Measurements from ENCODE around the gene REC8. TPM values are rescaled to one million over a fixed set of nuclear protein-coding genes. Genes with fewer than 3 reads are reported as not detected.

Gene REC8
- polyA plus RNA-seq (2013, experiment 1 of 4), result 112 TPM
- 126 TPM for polyA plus RNA-seq (2013, experiment 2 of 4)
- 98.0 TPM for polyA plus RNA-seq (2013, experiment 3 of 4)
- polyA plus RNA-seq (2013, experiment 4 of 4), result 101 TPM

DNA sequence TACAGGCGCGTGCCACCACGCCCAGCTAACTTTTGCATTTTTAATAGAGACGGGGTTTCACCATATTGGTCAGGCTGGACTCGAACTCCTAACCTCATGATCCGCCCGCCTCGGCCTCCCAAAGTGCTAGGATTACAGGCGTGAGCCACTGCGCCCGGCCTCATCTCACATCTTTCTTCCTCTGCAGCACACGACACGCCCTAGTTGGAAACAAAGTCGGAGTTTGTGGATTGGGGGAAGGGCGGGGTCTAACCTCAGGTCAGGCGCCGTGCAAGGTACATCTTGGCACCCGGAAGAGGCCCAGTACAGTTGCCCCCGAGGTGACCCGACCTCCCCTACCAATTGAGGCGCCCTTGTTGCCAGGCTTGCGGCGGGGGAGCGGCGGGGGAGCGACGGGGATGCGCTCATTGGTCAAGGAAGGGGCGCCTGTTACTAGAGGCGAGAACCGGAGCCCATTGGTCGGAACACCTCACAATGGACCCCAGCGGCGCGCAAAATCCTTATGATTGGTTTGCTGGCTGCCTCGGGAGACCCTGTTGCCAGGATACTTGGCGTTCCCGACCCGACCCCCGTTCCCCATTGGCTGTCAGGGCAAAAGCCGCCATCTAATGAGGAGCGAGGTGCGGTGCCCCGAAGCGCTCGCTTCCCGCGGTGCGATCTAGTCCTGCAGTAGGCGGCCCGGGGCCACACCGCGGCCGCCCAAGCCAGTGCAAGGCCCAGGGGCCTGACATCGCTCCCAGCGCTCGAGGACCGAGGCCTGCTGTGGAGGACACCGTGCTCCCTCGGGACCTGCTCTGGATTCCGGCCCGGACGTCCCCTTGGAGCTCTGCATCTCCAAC is at the start of gene REC8:
Gene REC8, plus strand, starts transcription at position 659 of the 839 bp plus-strand sequence. CDS start 473 bp downstream, outside the sequence.
- no peaks in the 10 kb centered on the region for H3K36me3 ChIP-seq (ENCODE audit: control insufficient read depth, insufficient read depth, low read length)
- H3K27me3 ChIP-seq (ENCODE audit: control insufficient read depth, insufficient read depth, low read length, poor library complexity, severe bottlenecking), result no peaks in the 10 kb centered on the region
- peaks cover 6% of the 10 kb centered on the region for H3K4me1 ChIP-seq (ENCODE audit: control insufficient read depth, insufficient read depth, low read length)
- H3K4me3 ChIP-seq (ENCODE audit: insufficient read depth, low read depth, low read length), result peak within 1 kb of the TSS; percentile 60
- 27 to 31% methylated on average over 63 of the region's 63 CpGs for whole genome bisulfite sequencing, 2 experiments
- no peaks in the 10 kb centered on the region for H3K9me3 ChIP-seq (ENCODE audit: control insufficient read depth, low read length)
- H3K27ac ChIP-seq (ENCODE audit: insufficient read depth, low read depth, low read length, poor library complexity, severe bottlenecking), result peak within 1 kb of the TSS; percentile 48

DNA sequence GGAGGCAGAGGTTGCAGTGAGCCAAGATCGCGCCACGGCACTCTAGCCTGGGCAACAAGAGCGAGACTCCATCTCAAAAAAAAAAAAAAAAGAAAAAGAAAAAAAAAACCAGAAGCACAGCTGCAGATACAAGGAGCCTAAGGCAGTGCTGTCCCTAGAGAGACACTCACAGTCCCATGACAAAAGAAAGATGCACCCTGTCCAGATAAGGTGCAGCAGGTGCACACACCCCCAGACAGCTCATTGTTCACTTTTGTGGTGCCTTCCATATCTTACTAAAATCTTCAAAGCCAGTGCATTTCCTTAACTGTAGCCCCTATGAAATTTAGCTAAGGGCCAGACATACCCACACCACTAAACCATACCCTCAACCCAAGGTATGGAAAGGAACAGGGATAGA is 49.5 kb upstream of the REC8 start:
- Histone ChIP-seq H3K9me3 (ENCODE audit: control insufficient read depth, low read length) (no peaks in the 10 kb centered on the region), H3K27me3 (ENCODE audit: control insufficient read depth, insufficient read depth, low read length, poor library complexity, severe bottlenecking) (no peaks in the 10 kb centered on the region), H3K4me1 (ENCODE audit: control insufficient read depth, insufficient read depth, low read length) (no peaks in the 10 kb centered on the region), H3K4me3 (ENCODE audit: insufficient read depth, low read depth, low read length) (no peak overlapping the region), H3K36me3 (ENCODE audit: control insufficient read depth, insufficient read depth, low read length) (peaks cover 33% of the 10 kb centered on the region), H3K27ac (ENCODE audit: insufficient read depth, low read depth, low read length, poor library complexity, severe bottlenecking) (no peak overlapping the region)
- WGBS, 2 experiments, result 90 to 97% methylated on average over 4 of the region's 4 CpGs

DNA sequence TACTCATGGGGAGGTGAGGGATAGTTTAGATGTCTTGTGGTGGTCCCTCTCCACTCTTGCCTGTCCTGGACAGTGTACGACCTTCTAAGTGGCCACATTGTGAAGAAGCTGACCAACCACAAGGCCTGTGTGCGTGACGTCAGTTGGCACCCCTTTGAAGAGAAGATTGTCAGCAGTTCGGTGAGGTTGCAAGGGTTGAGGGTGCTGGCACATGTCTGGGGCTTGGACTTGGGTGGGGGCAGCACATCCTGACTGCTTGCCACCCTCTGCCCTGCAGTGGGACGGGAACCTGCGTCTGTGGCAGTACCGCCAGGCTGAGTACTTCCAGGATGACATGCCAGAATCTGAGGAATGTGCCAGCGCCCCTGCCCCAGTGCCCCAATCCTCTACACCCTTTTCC is 49.0 kb upstream of the REC8 start:
- Histone ChIP-seq H3K4me1 (ENCODE audit: control insufficient read depth, insufficient read depth, low read length) (no peaks in the 10 kb centered on the region), H3K4me3 (ENCODE audit: insufficient read depth, low read depth, low read length) (no peak overlapping the region), H3K9me3 (ENCODE audit: control insufficient read depth, low read length) (no peaks in the 10 kb centered on the region), H3K36me3 (ENCODE audit: control insufficient read depth, insufficient read depth, low read length) (peaks cover 29% of the 10 kb centered on the region), H3K27me3 (ENCODE audit: control insufficient read depth, insufficient read depth, low read length, poor library complexity, severe bottlenecking) (no peaks in the 10 kb centered on the region), H3K27ac (ENCODE audit: insufficient read depth, low read depth, low read length, poor library complexity, severe bottlenecking) (no peak overlapping the region)
- 94 to 96% methylated on average over 8 of the region's 8 CpGs for WGBS, 2 experiments

- no peaks in the 10 kb centered on the region for H3K9me3 ChIP-seq (ENCODE audit: control insufficient read depth, low read length)
- H3K27me3 ChIP-seq (ENCODE audit: control insufficient read depth, insufficient read depth, low read length, poor library complexity, severe bottlenecking), result no peaks in the 10 kb centered on the region
- peaks cover 22% of the 10 kb centered on the region for H3K36me3 ChIP-seq (ENCODE audit: control insufficient read depth, insufficient read depth, low read length)
- H3K4me1 ChIP-seq (ENCODE audit: control insufficient read depth, insufficient read depth, low read length), result no peaks in the 10 kb centered on the region
- no peak overlapping the region for H3K27ac ChIP-seq (ENCODE audit: insufficient read depth, low read depth, low read length, poor library complexity, severe bottlenecking)
- 89 to 93% methylated on average over 9 of the region's 9 CpGs for WGBS, 2 experiments
- H3K4me3 ChIP-seq (ENCODE audit: insufficient read depth, low read depth, low read length), result no peak overlapping the region
Measured at GRCh38 chr14:24123424-24124417, 48.2 kb upstream of the REC8 start.

- Histone ChIP-seq H3K27ac (ENCODE audit: insufficient read depth, low read depth, low read length, poor library complexity, severe bottlenecking) (no peak overlapping the region), H3K4me1 (ENCODE audit: control insufficient read depth, insufficient read depth, low read length) (no peaks in the 10 kb centered on the region), H3K27me3 (ENCODE audit: control insufficient read depth, insufficient read depth, low read length, poor library complexity, severe bottlenecking) (no peaks in the 10 kb centered on the region), H3K4me3 (ENCODE audit: insufficient read depth, low read depth, low read length) (no peak overlapping the region), H3K9me3 (ENCODE audit: control insufficient read depth, low read length) (no peaks in the 10 kb centered on the region), H3K36me3 (ENCODE audit: control insufficient read depth, insufficient read depth, low read length) (peaks cover 6% of the 10 kb centered on the region)
Measured at GRCh38 chr14:24126939-24127338, 44.9 kb upstream of the REC8 start.

DNA sequence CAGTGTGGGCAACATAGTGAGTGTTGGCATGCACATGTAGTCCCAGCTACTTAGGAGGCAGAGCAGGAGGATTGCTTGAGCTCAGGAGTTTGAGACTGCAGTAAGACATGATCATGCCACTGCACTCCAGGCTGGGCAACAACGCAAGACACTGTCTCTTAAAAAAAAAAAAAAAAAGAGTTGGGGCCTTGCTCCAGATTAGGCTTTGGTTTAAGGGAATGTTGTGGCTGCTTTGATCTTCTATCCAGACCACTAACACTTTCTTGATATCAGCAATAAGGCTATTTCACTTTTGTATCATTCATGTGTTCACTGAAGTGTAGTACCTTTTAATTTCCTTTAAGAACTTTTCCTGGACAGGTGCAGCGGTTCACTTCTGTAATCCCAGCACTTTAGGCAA is 44.2 kb upstream of the REC8 start:
- 95% methylated on average over 2 of the region's 2 CpGs for WGBS, 2 experiments
- no peaks in the 10 kb centered on the region for H3K9me3 ChIP-seq (ENCODE audit: control insufficient read depth, low read length)
- no peaks in the 10 kb centered on the region for H3K4me1 ChIP-seq (ENCODE audit: control insufficient read depth, insufficient read depth, low read length)
- H3K4me3 ChIP-seq (ENCODE audit: insufficient read depth, low read depth, low read length), result no peak overlapping the region
- H3K27ac ChIP-seq (ENCODE audit: insufficient read depth, low read depth, low read length, poor library complexity, severe bottlenecking), result no peak overlapping the region
- H3K36me3 ChIP-seq (ENCODE audit: control insufficient read depth, insufficient read depth, low read length), result peaks cover 2% of the 10 kb centered on the region
- no peaks in the 10 kb centered on the region for H3K27me3 ChIP-seq (ENCODE audit: control insufficient read depth, insufficient read depth, low read length, poor library complexity, severe bottlenecking)

- no peaks in the 10 kb centered on the region for H3K27me3 ChIP-seq (ENCODE audit: control insufficient read depth, insufficient read depth, low read length, poor library complexity, severe bottlenecking)
- no peaks in the 10 kb centered on the region for H3K36me3 ChIP-seq (ENCODE audit: control insufficient read depth, insufficient read depth, low read length)
- H3K9me3 ChIP-seq (ENCODE audit: control insufficient read depth, low read length), result no peaks in the 10 kb centered on the region
- 88 to 94% methylated on average over 8 of the region's 8 CpGs for WGBS, 2 experiments
- no peaks in the 10 kb centered on the region for H3K4me1 ChIP-seq (ENCODE audit: control insufficient read depth, insufficient read depth, low read length)
- H3K4me3 ChIP-seq (ENCODE audit: insufficient read depth, low read depth, low read length), result no peak overlapping the region
- no peak overlapping the region for H3K27ac ChIP-seq (ENCODE audit: insufficient read depth, low read depth, low read length, poor library complexity, severe bottlenecking)
Measured at GRCh38 chr14:24129410-24129998, 42.4 kb upstream of the REC8 start.

DNA sequence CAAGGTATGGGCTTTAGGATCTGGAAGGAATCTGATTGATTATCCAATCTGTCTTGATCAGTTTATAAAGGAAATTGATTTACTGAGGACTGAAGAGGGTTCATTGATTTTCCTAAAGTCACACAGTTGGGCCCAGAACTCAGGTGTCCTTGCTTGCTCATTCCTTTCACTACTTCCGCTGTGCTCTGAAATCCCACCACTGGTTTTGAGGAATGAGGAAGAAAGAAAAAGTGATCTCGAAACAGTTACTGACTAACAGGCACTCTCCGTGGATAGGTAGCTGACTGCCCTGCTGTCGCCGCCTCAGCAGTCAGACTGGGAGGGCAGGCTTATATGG is 41.5 kb upstream of the REC8 start, which contains the start of gene FITM1:
Gene FITM1, plus strand, starts transcription at position 280 of the 337 bp plus-strand sequence. CDS start 905 bp downstream, outside the sequence.
- no peaks in the 10 kb centered on the region for H3K4me1 ChIP-seq (ENCODE audit: control insufficient read depth, insufficient read depth, low read length)
- no peak within 1 kb of the TSS for H3K4me3 ChIP-seq (ENCODE audit: insufficient read depth, low read depth, low read length)
- H3K9me3 ChIP-seq (ENCODE audit: control insufficient read depth, low read length), result no peaks in the 10 kb centered on the region
- WGBS, 2 experiments, result 92 to 95% methylated on average over 5 of the region's 5 CpGs
- no peak within 1 kb of the TSS for H3K27ac ChIP-seq (ENCODE audit: insufficient read depth, low read depth, low read length, poor library complexity, severe bottlenecking)
- H3K36me3 ChIP-seq (ENCODE audit: control insufficient read depth, insufficient read depth, low read length), result no peaks in the 10 kb centered on the region
- peaks cover 4% of the 10 kb centered on the region for H3K27me3 ChIP-seq (ENCODE audit: control insufficient read depth, insufficient read depth, low read length, poor library complexity, severe bottlenecking)

GRCh38 chr14:24130717-24131548 is 40.9 kb upstream of the REC8 start:
- H3K27ac ChIP-seq (ENCODE audit: insufficient read depth, low read depth, low read length, poor library complexity, severe bottlenecking), result no peak overlapping the region
- 88 to 89% methylated on average over 7 of the region's 7 CpGs for WGBS, 2 experiments
- no peaks in the 10 kb centered on the region for H3K4me1 ChIP-seq (ENCODE audit: control insufficient read depth, insufficient read depth, low read length)
- H3K27me3 ChIP-seq (ENCODE audit: control insufficient read depth, insufficient read depth, low read length, poor library complexity, severe bottlenecking), result peaks cover 5% of the 10 kb centered on the region
- H3K36me3 ChIP-seq (ENCODE audit: control insufficient read depth, insufficient read depth, low read length), result no peaks in the 10 kb centered on the region
- H3K9me3 ChIP-seq (ENCODE audit: control insufficient read depth, low read length), result no peaks in the 10 kb centered on the region
- no peak overlapping the region for H3K4me3 ChIP-seq (ENCODE audit: insufficient read depth, low read depth, low read length)
